HCT116 (cell line): ENCODE data around the gene RBMS1. TPM values are rescaled to one million over a fixed set of nuclear protein-coding genes. Genes with fewer than 3 reads are reported as not detected.
A peak's percentile ranks its signal among the peaks of the same experiment; 100 is the strongest.

Source experiments
- ATAC-seq: fragments of 200-7000 bp; cut with Tn5 transposase; 2 replicates; pipeline ENCODE4 v1.9.1; 2020; ENCODE audit warnings: mild to moderate bottlenecking, moderate library complexity
- BruUV-seq: library from RNA; stranded (reverse); fragments of 400-500 nt; replicated peaks from 2 replicates; lab custom pipeline; 2021; lab: Mats Ljungman, UMichigan
- CTCF ChIA-PET: fragments of 300-600 bp; sonication (Branson Sonifier 250); formaldehyde crosslinking; loops from one replicate; lab custom pipeline; 2021; ENCODE audit warnings: antibody characterized with exemption; lab: Charles Lee
- POLR2A ChIA-PET: fragments of 300-600, 350-600 bp; sonication (Branson Sonifier 250); formaldehyde crosslinking; loops from one replicate; lab custom pipeline; 2021; ENCODE audit warnings: antibody characterized with exemption; lab: Charles Lee
- RAD21 ChIA-PET, 2 experiments: fragments of 300-600 bp; sonication (Branson Sonifier 250); formaldehyde crosslinking; loops; one replicate each; lab custom pipeline; 2023; ENCODE audit warnings: low total read pairs in 2 of 2; ENCODE audit not compliant: uncharacterized antibody in 2 of 2, unreplicated experiment in 2 of 2, low non-redundant PET in 1 of 2; lab: Charles Lee
- DNase-seq: peaks from one replicate; pipeline ENCODE4 v3.0.0-alpha.2; 2010; ENCODE audit warnings: low read depth, low spot score
- H2AFZ ChIP-seq: fragments of 200-600 bp; shearing (Covaris generic), sonication (generic); 2 replicates; pipeline ENCODE4 v1.6.1; 2017; ENCODE audit warnings: low read depth, mixed run types, mixed read lengths, antibody characterized with exemption, low read length; ENCODE audit not compliant: poor library complexity, severe bottlenecking
- H3K27ac ChIP-seq: 2 replicates; pipeline ENCODE4 v1.5.1; 2012; ENCODE audit warnings: low read depth, low read length
- H3K27me3 ChIP-seq: fragments of 200-600 bp; sonication (generic); 2 replicates; pipeline ENCODE4 v1.6.1; 2016; ENCODE audit warnings: mixed run types, low read length, mixed read lengths; ENCODE audit not compliant: insufficient read depth
- H3K36me3 ChIP-seq, 2 experiments: fragments of 200-500 bp in 1 of 2; fragments of 200-600 bp in 1 of 2; sonication (Bioruptor generic) in 1 of 2; sonication (generic) in 1 of 2; 2 replicates each; pipeline versions ENCODE4 v1.5.1 to v1.6.1; 2014 to 2016; ENCODE audit warnings: low read length in 2 of 2, inconsistent platforms in 1 of 2, mixed read lengths in 1 of 2, mixed run types in 1 of 2; ENCODE audit not compliant: insufficient read depth in 2 of 2, control insufficient read depth in 1 of 2
- H3K4me1 ChIP-seq, 2 experiments: fragments of 200-600 bp in 1 of 2; sonication (generic) in 1 of 2; 2 replicates each; pipeline versions ENCODE4 v1.5.1 to v1.6.1; 2012 to 2017; ENCODE audit warnings: low read length in 2 of 2, inconsistent platforms in 1 of 2, mild to moderate bottlenecking in 1 of 2, mixed read lengths in 1 of 2, mixed run types in 1 of 2, moderate library complexity in 1 of 2; ENCODE audit not compliant: insufficient read depth in 2 of 2, control insufficient read depth in 1 of 2
- H3K4me2 ChIP-seq: fragments of 200-600 bp; sonication (generic); 2 replicates; pipeline ENCODE4 v1.6.1; 2017; ENCODE audit warnings: mixed run types, low read length, mixed read lengths
- H3K4me3 ChIP-seq, 2 experiments: fragments of 200-600 bp in 1 of 2; sonication (generic) in 1 of 2; replicated peaks in 1 of 2; 2 replicates each; pipeline ENCODE4 v1.5.1; 2011 to 2016; ENCODE audit warnings: low read length in 2 of 2, control low read depth in 1 of 2, low read depth in 1 of 2, mild to moderate bottlenecking in 1 of 2, mixed read lengths in 1 of 2, mixed run types in 1 of 2
- H3K79me2 ChIP-seq: fragments of 200-600 bp; sonication (generic); 2 replicates; pipeline ENCODE4 v1.6.1; 2017; ENCODE audit warnings: mild to moderate bottlenecking, mixed run types, low read length, moderate library complexity, mixed read lengths; ENCODE audit not compliant: insufficient read depth
- H3K9ac ChIP-seq: fragments of 200-600 bp; sonication (generic); 2 replicates; pipeline ENCODE4 v1.6.1; 2016; ENCODE audit warnings: low read length, mixed read lengths
- H3K9me2 ChIP-seq: fragments of 200-600 bp; sonication (generic), shearing (Covaris generic); 2 replicates; pipeline ENCODE4 v1.6.1; 2017; ENCODE audit warnings: mixed run types, mild to moderate bottlenecking, moderate library complexity; ENCODE audit not compliant: insufficient read depth
- H3K9me3 ChIP-seq, 2 experiments: fragments of 200-500 bp in 1 of 2; fragments of 200-600 bp in 1 of 2; sonication (Bioruptor generic) in 1 of 2; sonication (generic) in 1 of 2; 2 replicates each; pipeline ENCODE4 v1.6.1; 2014 to 2017; ENCODE audit warnings: low read length in 2 of 2, mixed read lengths in 2 of 2, inconsistent platforms in 1 of 2, low read depth in 1 of 2, mild to moderate bottlenecking in 1 of 2, mixed run types in 1 of 2, moderate library complexity in 1 of 2; ENCODE audit not compliant: control insufficient read depth in 1 of 2, insufficient read depth in 1 of 2
- H4K20me1 ChIP-seq: fragments of 200-600 bp; sonication (generic), shearing (Covaris generic); 2 replicates; pipeline ENCODE4 v1.6.1; 2017; ENCODE audit warnings: mixed run types, mild to moderate bottlenecking, moderate library complexity; ENCODE audit not compliant: insufficient read depth
- FOSL1 ChIP-seq: IDR thresholded peaks from 2 replicates; pipeline ENCODE4 v1.6.1; 2012; ENCODE audit warnings: low read depth
- RAD21 ChIP-seq: IDR thresholded peaks from 2 replicates; pipeline ENCODE4 v1.6.1; 2012; ENCODE audit warnings: low read depth, mild to moderate bottlenecking
- REST ChIP-seq: IDR thresholded peaks from 2 replicates; pipeline ENCODE4 v1.6.1; 2012; ENCODE audit warnings: low read depth
- SP1 ChIP-seq: IDR thresholded peaks from 2 replicates; pipeline ENCODE4 v1.6.1; 2012; ENCODE audit warnings: low read depth
- YY1 ChIP-seq: IDR thresholded peaks from 2 replicates; pipeline ENCODE4 v1.6.1; 2011; ENCODE audit warnings: low read length, low read depth, moderate library complexity, mild to moderate bottlenecking; ENCODE audit not compliant: insufficient replicate concordance; ENCODE audit errors: extremely low read depth
- ZBTB33 ChIP-seq: IDR thresholded peaks from 2 replicates; pipeline ENCODE4 v1.6.1; 2011; ENCODE audit warnings: mild to moderate bottlenecking, low read length, moderate library complexity; ENCODE audit not compliant: insufficient replicate concordance; ENCODE audit errors: extremely low read depth
- ZFX ChIP-seq: fragments of 450-650 bp; IDR thresholded peaks from 2 replicates; pipeline ENCODE4 v1.6.1; 2017
- intact Hi-C: fragments of 100-400 bp; cut with micrococcal nuclease; formaldehyde crosslinking; loops from 2 replicates; pipeline ENCODE4 v1.10.0; 2022
- total RNA-seq: library from RNA; stranded (reverse); gene quantifications from one replicate; pipeline ENCODE4 v1.2.1, GENCODE V29; 2021; ENCODE audit not compliant: unreplicated experiment

The RBMS1 gene
- total RNA-seq, 1 experiment from 2014 or later: 17.6 TPM

- DNase-seq (no peak), ATAC-seq (no peak)
- BruUV-seq: no TSS peak
- Histone ChIP-seq H2AFZ (peak overlapping the region; percentile 5), H3K4me1 (no peaks in the 10 kb centered on the region), H3K79me2 (no peaks in the 10 kb centered on the region), H3K27ac (no peak overlapping the region), H4K20me1 (no peaks in the 10 kb centered on the region), H3K36me3 (no peaks in the 10 kb centered on the region), H3K9ac (no peak overlapping the region), H3K4me2 (no peak overlapping the region), H3K9me2 (no peaks in the 10 kb centered on the region), H3K9me3 (no peaks in the 10 kb centered on the region), H3K27me3 (no peaks in the 10 kb centered on the region), H3K4me3 (no peak overlapping the region)
- RAD21 ChIA-PET: no interaction called here
- intact Hi-C loops: no loop called here
- no peak for TF ChIP-seq RAD21
- CTCF ChIA-PET: no interaction called here
- POLR2A ChIA-PET: no interaction called here
Observed at GRCh38 chr2:160516547-160517365, 23.1 kb upstream of the RBMS1 start.

- Histone ChIP-seq H3K4me2 (no peak overlapping the region), H3K27me3 (no peaks in the 10 kb centered on the region), H3K4me1 (no peaks in the 10 kb centered on the region), H3K79me2 (no peaks in the 10 kb centered on the region), H3K9me2 (no peaks in the 10 kb centered on the region), H3K27ac (no peak overlapping the region), H3K9ac (no peak overlapping the region), H3K36me3 (no peaks in the 10 kb centered on the region), H4K20me1 (no peaks in the 10 kb centered on the region), H3K9me3 (no peaks in the 10 kb centered on the region), H3K4me3 (no peak overlapping the region), H2AFZ (no peak overlapping the region)
- BruUV-seq: no TSS peak
- POLR2A ChIA-PET: no interaction called here
- RAD21 ChIA-PET: no interaction called here
- intact Hi-C loops: no loop called here
- TF ChIP-seq ZFX: no peak
- no peak for TF ChIP-seq SP1
- TF ChIP-seq RAD21: no peak
- TF ChIP-seq ZBTB33: no peak
- no peak for TF ChIP-seq FOSL1
- no peak for TF ChIP-seq YY1
- TF ChIP-seq REST: no peak
- CTCF ChIA-PET: no interaction called here
- ATAC-seq: no peak
- no peak for DNase-seq
Observed at GRCh38 chr2:160515120-160515519, 21.5 kb upstream of the RBMS1 start.
